Neural crest cell (in vitro differentiated cells): ENCODE results near the gene CEP131. TPM values are rescaled to one million over a fixed set of nuclear protein-coding genes. Genes with fewer than 3 reads are reported as not detected.
A peak's percentile ranks its signal among the peaks of the same experiment; 100 is the strongest.

Experiments used
- DNase-seq: peaks from one replicate; pipeline ENCODE4 v3.0.0; 2021; ENCODE audit warnings: low read depth, mixed read lengths, low spot score
- H3K27ac Mint-ChIP-seq: one replicate; pipeline ENCODE4 v1.8.0; 2021; ENCODE audit warnings: mild to moderate bottlenecking, mixed read lengths; ENCODE audit not compliant: unreplicated experiment
- H3K27me3 Mint-ChIP-seq: 2 replicates; pipeline ENCODE4 v1.8.0; 2021; ENCODE audit warnings: low read depth, mild to moderate bottlenecking, mixed read lengths
- H3K36me3 Mint-ChIP-seq: 2 replicates; pipeline ENCODE4 v1.8.0; 2021; ENCODE audit warnings: low read depth, mild to moderate bottlenecking, mixed read lengths
- H3K4me1 Mint-ChIP-seq: 2 replicates; pipeline ENCODE4 v1.8.0; 2021; ENCODE audit warnings: mixed read lengths
- H3K4me3 Mint-ChIP-seq: one replicate; pipeline ENCODE4 v1.8.0; 2021; ENCODE audit warnings: mild to moderate bottlenecking, mixed read lengths
- H3K9me3 Mint-ChIP-seq: 2 replicates; pipeline ENCODE4 v1.8.0; 2021; ENCODE audit warnings: mixed read lengths
- CTCF ChIP-seq: fragments of 200-600 bp; sonication (generic); conservative IDR thresholded peaks from 2 replicates; pipeline ENCODE4 v1.5.0; 2021; ENCODE audit warnings: antibody characterized with exemption, mild to moderate bottlenecking
- total RNA-seq: library from RNA; stranded (reverse); gene quantifications from 2 replicates; pipeline ENCODE4 v1.2.1, GENCODE V29; 2021

The CEP131 gene
- total RNA-seq, 1 donor from 2014 or later, result 42.5 TPM

GRCh38 chr17:81239714-81240555 is 17.2 kb upstream of the CEP131 start:
- no peak for TF ChIP-seq CTCF
- peak overlapping the region; percentile 96 for H3K4me3 Mint-ChIP-seq
- no peaks in the 10 kb centered on the region for H3K9me3 Mint-ChIP-seq
- no peaks in the 10 kb centered on the region for H3K36me3 Mint-ChIP-seq
- peaks cover 6% of the 10 kb centered on the region for H3K27me3 Mint-ChIP-seq
- peak overlapping the region; percentile 98 for H3K27ac Mint-ChIP-seq
- DNase-seq, result no peak
- peaks cover 31% of the 10 kb centered on the region for H3K4me1 Mint-ChIP-seq

GRCh38 chr17:81238815-81239713 is 16.3 kb upstream of the CEP131 start, which contains the start of the genes NDUFAF8 and TEPSIN:
Gene NDUFAF8, plus strand, starts transcription at chr17:81239318. Its CDS starts 46 bp downstream, at chr17:81239364.
Gene TEPSIN, minus strand, starts transcription at chr17:81239055. Its CDS starts 22 bp downstream, at chr17:81239033.
- no peaks in the 10 kb centered on the region for H3K36me3 Mint-ChIP-seq
- H3K27ac Mint-ChIP-seq, result peak within 1 kb of the TSS; percentile 98
- no peaks in the 10 kb centered on the region for H3K9me3 Mint-ChIP-seq
- peaks cover 26% of the 10 kb centered on the region for H3K4me1 Mint-ChIP-seq
- TF ChIP-seq CTCF, result no peak
- peaks cover 2% of the 10 kb centered on the region for H3K27me3 Mint-ChIP-seq
- H3K4me3 Mint-ChIP-seq, result peak within 1 kb of the TSS; percentile 99
- DNase-seq, result peak; percentile 83

- H3K4me3 Mint-ChIP-seq, result peak overlapping the region; percentile 81
- DNase-seq, result no peak
- H3K36me3 Mint-ChIP-seq, result no peaks in the 10 kb centered on the region
- H3K9me3 Mint-ChIP-seq, result no peaks in the 10 kb centered on the region
- TF ChIP-seq CTCF, result no peak
- H3K27me3 Mint-ChIP-seq, result peaks cover 2% of the 10 kb centered on the region
- H3K4me1 Mint-ChIP-seq, result peaks cover 26% of the 10 kb centered on the region
- H3K27ac Mint-ChIP-seq, result no peak overlapping the region
Measured at GRCh38 chr17:81238490-81238814, 15.7 kb upstream of the CEP131 start.

- H3K4me3 Mint-ChIP-seq, result peak overlapping the region; percentile 81
- no peak for DNase-seq
- H3K27ac Mint-ChIP-seq, result no peak overlapping the region
- H3K27me3 Mint-ChIP-seq, result peaks cover 2% of the 10 kb centered on the region
- peaks cover 26% of the 10 kb centered on the region for H3K4me1 Mint-ChIP-seq
- no peaks in the 10 kb centered on the region for H3K9me3 Mint-ChIP-seq
- no peaks in the 10 kb centered on the region for H3K36me3 Mint-ChIP-seq
- TF ChIP-seq CTCF, result no peak
Measured at GRCh38 chr17:81237591-81238489, 15.1 kb upstream of the CEP131 start.

- H3K4me1 Mint-ChIP-seq, result peaks cover 26% of the 10 kb centered on the region
- no peak overlapping the region for H3K27ac Mint-ChIP-seq
- DNase-seq, result no peak
- no peaks in the 10 kb centered on the region for H3K36me3 Mint-ChIP-seq
- peaks cover 2% of the 10 kb centered on the region for H3K27me3 Mint-ChIP-seq
- no peaks in the 10 kb centered on the region for H3K9me3 Mint-ChIP-seq
- H3K4me3 Mint-ChIP-seq, result peak overlapping the region; percentile 81
- no peak for TF ChIP-seq CTCF
Measured at GRCh38 chr17:81236784-81237183, 14.0 kb upstream of the CEP131 start.
